ENCODE results near the gene TAB2.

TAB2 gene

GRCh38 chr6:149363154-149363553 is 45.6 kb downstream of the TAB2 start:
- Mint-ChIP-seq H3K4me3 (no peak overlapping the region), H3K9me3 (no peaks in the 10 kb centered on the region), H3K27ac (no peak overlapping the region), H3K4me1 (peaks cover 40% of the 10 kb centered on the region), H3K27me3 (no peaks in the 10 kb centered on the region), H3K36me3 (peaks cover 46% of the 10 kb centered on the region)
- no peak for ATAC-seq

- no peak overlapping the region for H3K27ac Mint-ChIP-seq
- no peaks in the 10 kb centered on the region for H3K9me3 Mint-ChIP-seq
- no peak for ATAC-seq
- H3K4me3 Mint-ChIP-seq: no peak overlapping the region
- no peaks in the 10 kb centered on the region for H3K27me3 Mint-ChIP-seq
- peaks cover 28% of the 10 kb centered on the region for H3K4me1 Mint-ChIP-seq
- peaks cover 42% of the 10 kb centered on the region for H3K36me3 Mint-ChIP-seq
Observed at GRCh38 chr6:149364557-149364956, 47.0 kb downstream of the TAB2 start.

- Mint-ChIP-seq H3K4me3 (no peak overlapping the region), H3K27ac (no peak overlapping the region), H3K36me3 (peaks cover 39% of the 10 kb centered on the region), H3K4me1 (peaks cover 27% of the 10 kb centered on the region), H3K9me3 (no peaks in the 10 kb centered on the region), H3K27me3 (no peaks in the 10 kb centered on the region)
- ATAC-seq: no peak
Observed at GRCh38 chr6:149365197-149365596, 47.7 kb downstream of the TAB2 start.

GRCh38 chr6:149366267-149366921 is 48.9 kb downstream of the TAB2 start:
- H3K4me3 Mint-ChIP-seq: no peak overlapping the region
- H3K36me3 Mint-ChIP-seq: peaks cover 34% of the 10 kb centered on the region
- no peak for ATAC-seq
- no peak overlapping the region for H3K27ac Mint-ChIP-seq
- H3K4me1 Mint-ChIP-seq: peaks cover 25% of the 10 kb centered on the region
- H3K9me3 Mint-ChIP-seq: no peaks in the 10 kb centered on the region
- H3K27me3 Mint-ChIP-seq: no peaks in the 10 kb centered on the region

- Mint-ChIP-seq H3K4me3 (no peak overlapping the region), H3K36me3 (peaks cover 29% of the 10 kb centered on the region), H3K27me3 (no peaks in the 10 kb centered on the region), H3K4me1 (peaks cover 28% of the 10 kb centered on the region), H3K27ac (no peak overlapping the region), H3K9me3 (no peaks in the 10 kb centered on the region)
- no peak for ATAC-seq
Observed at GRCh38 chr6:149368065-149368464, 50.6 kb downstream of the TAB2 start.

GRCh38 chr6:149371154-149371553 is 53.6 kb downstream of the TAB2 start:
- no peak overlapping the region for H3K4me3 Mint-ChIP-seq
- H3K27ac Mint-ChIP-seq: peak overlapping the region; percentile 48
- H3K36me3 Mint-ChIP-seq: peaks cover 38% of the 10 kb centered on the region
- H3K27me3 Mint-ChIP-seq: no peaks in the 10 kb centered on the region
- peaks cover 57% of the 10 kb centered on the region for H3K4me1 Mint-ChIP-seq
- no peaks in the 10 kb centered on the region for H3K9me3 Mint-ChIP-seq
- no peak for ATAC-seq

- Mint-ChIP-seq H3K4me1 (peaks cover 62% of the 10 kb centered on the region), H3K9me3 (no peaks in the 10 kb centered on the region), H3K4me3 (no peak overlapping the region), H3K27me3 (no peaks in the 10 kb centered on the region), H3K36me3 (peaks cover 44% of the 10 kb centered on the region), H3K27ac (peak overlapping the region; percentile 48)
- ATAC-seq: no peak
Observed at GRCh38 chr6:149372062-149372461, 54.5 kb downstream of the TAB2 start.

GRCh38 chr6:149373511-149373910 is 56.0 kb downstream of the TAB2 start:
- peaks cover 62% of the 10 kb centered on the region for H3K4me1 Mint-ChIP-seq
- ATAC-seq: peak; percentile 41
- H3K36me3 Mint-ChIP-seq: peaks cover 51% of the 10 kb centered on the region
- H3K9me3 Mint-ChIP-seq: no peaks in the 10 kb centered on the region
- H3K27ac Mint-ChIP-seq: peak overlapping the region; percentile 35
- H3K4me3 Mint-ChIP-seq: no peak overlapping the region
- H3K27me3 Mint-ChIP-seq: no peaks in the 10 kb centered on the region

- H3K27me3 Mint-ChIP-seq: no peaks in the 10 kb centered on the region
- H3K4me1 Mint-ChIP-seq: peaks cover 49% of the 10 kb centered on the region
- no peak overlapping the region for H3K4me3 Mint-ChIP-seq
- peaks cover 78% of the 10 kb centered on the region for H3K36me3 Mint-ChIP-seq
- H3K27ac Mint-ChIP-seq: no peak overlapping the region
- no peak for ATAC-seq
- H3K9me3 Mint-ChIP-seq: no peaks in the 10 kb centered on the region
Observed at GRCh38 chr6:149379977-149380376, 62.5 kb downstream of the TAB2 start.

- H3K27ac Mint-ChIP-seq: no peak overlapping the region
- no peak for ATAC-seq
- H3K27me3 Mint-ChIP-seq: no peaks in the 10 kb centered on the region
- peaks cover 75% of the 10 kb centered on the region for H3K36me3 Mint-ChIP-seq
- peaks cover 43% of the 10 kb centered on the region for H3K4me1 Mint-ChIP-seq
- no peaks in the 10 kb centered on the region for H3K9me3 Mint-ChIP-seq
- H3K4me3 Mint-ChIP-seq: no peak overlapping the region
Observed at GRCh38 chr6:149380523-149380922, 63.0 kb downstream of the TAB2 start.

GRCh38 chr6:149383371-149383770 is 65.9 kb downstream of the TAB2 start:
- H3K4me3 Mint-ChIP-seq: no peak overlapping the region
- H3K27me3 Mint-ChIP-seq: no peaks in the 10 kb centered on the region
- H3K27ac Mint-ChIP-seq: peak overlapping the region; percentile 44
- ATAC-seq: no peak
- peaks cover 79% of the 10 kb centered on the region for H3K36me3 Mint-ChIP-seq
- peaks cover 39% of the 10 kb centered on the region for H3K4me1 Mint-ChIP-seq
- H3K9me3 Mint-ChIP-seq: peaks cover 3% of the 10 kb centered on the region

GRCh38 chr6:149384464-149384863 is 67.0 kb downstream of the TAB2 start:
- ATAC-seq: no peak
- H3K27me3 Mint-ChIP-seq: no peaks in the 10 kb centered on the region
- no peak overlapping the region for H3K4me3 Mint-ChIP-seq
- peaks cover 3% of the 10 kb centered on the region for H3K9me3 Mint-ChIP-seq
- peak overlapping the region; percentile 44 for H3K27ac Mint-ChIP-seq
- H3K36me3 Mint-ChIP-seq: peaks cover 68% of the 10 kb centered on the region
- H3K4me1 Mint-ChIP-seq: peaks cover 34% of the 10 kb centered on the region

GRCh38 chr6:149385998-149386646 is 68.6 kb downstream of the TAB2 start:
- peaks cover 3% of the 10 kb centered on the region for H3K9me3 Mint-ChIP-seq
- H3K27ac Mint-ChIP-seq: no peak overlapping the region
- no peak for ATAC-seq
- H3K4me1 Mint-ChIP-seq: peaks cover 40% of the 10 kb centered on the region
- no peak overlapping the region for H3K4me3 Mint-ChIP-seq
- H3K36me3 Mint-ChIP-seq: peaks cover 63% of the 10 kb centered on the region
- no peaks in the 10 kb centered on the region for H3K27me3 Mint-ChIP-seq

- no peak for ATAC-seq
- Mint-ChIP-seq H3K9me3 (peaks cover 3% of the 10 kb centered on the region), H3K4me1 (peaks cover 44% of the 10 kb centered on the region), H3K4me3 (no peak overlapping the region), H3K27ac (no peak overlapping the region), H3K27me3 (no peaks in the 10 kb centered on the region), H3K36me3 (peaks cover 62% of the 10 kb centered on the region)
Observed at GRCh38 chr6:149387779-149388512, 70.4 kb downstream of the TAB2 start.

GRCh38 chr6:149389509-149390297 is 72.2 kb downstream of the TAB2 start:
- H3K4me3 Mint-ChIP-seq: no peak overlapping the region
- no peaks in the 10 kb centered on the region for H3K27me3 Mint-ChIP-seq
- no peak for ATAC-seq
- H3K27ac Mint-ChIP-seq: no peak overlapping the region
- H3K4me1 Mint-ChIP-seq: peaks cover 42% of the 10 kb centered on the region
- peaks cover 3% of the 10 kb centered on the region for H3K9me3 Mint-ChIP-seq
- H3K36me3 Mint-ChIP-seq: peaks cover 63% of the 10 kb centered on the region
